Endometrial microvascular endothelial cells (primary cell): ENCODE data around the gene BICC1. TPM values are rescaled to one million over a fixed set of nuclear protein-coding genes. Genes with fewer than 3 reads are reported as not detected.
"Not testable (repeated sequence)": the region's sequence is repeated elsewhere in the genome, so short reads cannot be mapped to it uniquely, and the experiment has no call there.

Experiments used
- in situ Hi-C: cut with HindIII; loops from 2 replicates; pipeline ENCODE4 v1.10.0; 2017; ENCODE audit warnings: low sequenced_read_pairs, low pct_unique_long_range_greater_than_20kb; ENCODE audit errors: inconsistent ontology term
- total RNA-seq: library from RNA; depleted of rRNA; stranded (reverse); fragments of >200 nt; gene quantifications from one replicate; pipeline ENCODE4 v1.2.3, GENCODE V29; 2015; ENCODE audit errors: inconsistent ontology term

Gene BICC1
- total RNA-seq, 1 donor from 2014 or later = not detected

GRCh38 chr10:58586282-58587245 is 73.9 kb downstream of the BICC1 start:
- in situ Hi-C loops = no loop called here

GRCh38 chr10:58587676-58588075 is 75.0 kb downstream of the BICC1 start:
- in situ Hi-C loops = no loop called here

- in situ Hi-C loops = no loop called here
Measured at GRCh38 chr10:58588673-58589265, 76.1 kb downstream of the BICC1 start.

GRCh38 chr10:58590152-58590840 is 77.6 kb downstream of the BICC1 start:
- in situ Hi-C loops = no loop called here

- in situ Hi-C loops = no loop called here
Measured at GRCh38 chr10:58590924-58591323, 78.3 kb downstream of the BICC1 start.

- in situ Hi-C loops = no loop called here
Measured at GRCh38 chr10:58593008-58593407, 80.3 kb downstream of the BICC1 start.

GRCh38 chr10:58597211-58597610 is 84.5 kb downstream of the BICC1 start:
- in situ Hi-C loops = not testable (repeated sequence)

GRCh38 chr10:58599927-58600553 is 87.4 kb downstream of the BICC1 start:
- in situ Hi-C loops = no loop called here

GRCh38 chr10:58608351-58608750 is 95.7 kb downstream of the BICC1 start:
- in situ Hi-C loops = no loop called here

GRCh38 chr10:58608826-58609531 is 96.3 kb downstream of the BICC1 start:
- in situ Hi-C loops = no loop called here

GRCh38 chr10:58609532-58610150 is 97.0 kb downstream of the BICC1 start:
- in situ Hi-C loops = no loop called here

- in situ Hi-C loops = no loop called here
Measured at GRCh38 chr10:58615237-58615935, 102.7 kb downstream of the BICC1 start.

GRCh38 chr10:58618158-58618676 is 105.5 kb downstream of the BICC1 start:
- in situ Hi-C loops = no loop called here

GRCh38 chr10:58621379-58622077 is 108.9 kb downstream of the BICC1 start:
- in situ Hi-C loops = no loop called here

- in situ Hi-C loops = no loop called here
Measured at GRCh38 chr10:58622246-58622645, 109.6 kb downstream of the BICC1 start.

- in situ Hi-C loops = no loop called here
Measured at GRCh38 chr10:58625070-58625469, 112.4 kb downstream of the BICC1 start.

- in situ Hi-C loops = no loop called here
Measured at GRCh38 chr10:58627392-58627791, 114.7 kb downstream of the BICC1 start.
